GM18861 (cell line): Measurements from ENCODE around the gene CATSPER2.
"Not testable (repeated sequence)": the region's sequence is repeated elsewhere in the genome, so short reads cannot be mapped to it uniquely, and the experiment has no call there.

Experiments
- ATAC-seq: cut with Tn5 transposase; IDR thresholded peaks from one replicate; pipeline ENCODE4 v1.9.1; 2021; ENCODE audit not compliant: unreplicated experiment

The CATSPER2 gene

GRCh38 chr15:43593328-43594190 lies 55.1 kb downstream of the CATSPER2 start, which contains the start of gene CKMT1B:
Gene CKMT1B (plus strand): TSS chr15:43594027. CDS start chr15:43594219, 192 bp downstream.
- not testable (repeated sequence) for ATAC-seq

- ATAC-seq = not testable (repeated sequence)
Measured at GRCh38 chr15:43592841-43593240, 55.8 kb downstream of the CATSPER2 start.

- peak; percentile 91 for ATAC-seq
Measured at GRCh38 chr15:43589778-43590466, 58.7 kb downstream of the CATSPER2 start, which contains the start of gene PPIP5K1. Gene PPIP5K1 (minus strand): TSS chr15:43590208. CDS start chr15:43584504, 5,704 bp downstream.
